Right renal pelvis (tissue), 4 donors: ENCODE results near the gene TBC1D5. TPM values are rescaled to one million over a fixed set of nuclear protein-coding genes. Genes with fewer than 3 reads are reported as not detected.
"Not testable (repeated sequence)": the region's sequence is repeated elsewhere in the genome, so short reads cannot be mapped to it uniquely, and the experiment has no call there.

Source experiments
- DNase-seq, 4 donors: peaks; one replicate each; pipeline ENCODE4 v3.0.0-alpha.2; 2013; ENCODE audit warnings: low read depth in 4 of 4, low spot score in 3 of 4, missing footprints in 1 of 4
- polyA plus RNA-seq, 4 donors: library from polyadenylated mRNA; unstranded; fragments of 120-200 nt; gene quantifications; one replicate each; pipeline ENCODE4 v1.2.1, GENCODE V29; 2013; ENCODE audit not compliant: insufficient read length in 4 of 4

Gene TBC1D5
- polyA plus RNA-seq, 4 donors: 48.3 to 58.3 (median 55.9) TPM

- no peak for DNase-seq
These were observed 17.5 kb downstream of the TBC1D5 start for GRCh38 chr3:17724948-17725347.

GRCh38 chr3:17724122-17724521, 18.3 kb downstream of the TBC1D5 start:
- no peak for DNase-seq

- no peak for DNase-seq
These were observed 25.0 kb downstream of the TBC1D5 start for GRCh38 chr3:17717411-17717810.

GRCh38 chr3:17714473-17714872, 28.0 kb downstream of the TBC1D5 start:
- DNase-seq: no peak

- no peak for DNase-seq
These were observed 33.1 kb downstream of the TBC1D5 start for GRCh38 chr3:17709236-17709810.

- DNase-seq: no peak
These were observed 34.5 kb downstream of the TBC1D5 start for GRCh38 chr3:17707813-17708543.

GRCh38 chr3:17705991-17706390, 36.4 kb downstream of the TBC1D5 start:
- not testable (repeated sequence) for DNase-seq

GRCh38 chr3:17699815-17700214, 42.6 kb downstream of the TBC1D5 start:
- DNase-seq: not testable (repeated sequence)

GRCh38 chr3:17695665-17696064, 46.8 kb downstream of the TBC1D5 start:
- DNase-seq: not testable (repeated sequence)

- DNase-seq: not testable (repeated sequence)
These were observed 48.8 kb downstream of the TBC1D5 start for GRCh38 chr3:17693670-17693999.

- not testable (repeated sequence) for DNase-seq
These were observed 49.4 kb downstream of the TBC1D5 start for GRCh38 chr3:17692846-17693669.

GRCh38 chr3:17687566-17687965, 54.9 kb downstream of the TBC1D5 start:
- DNase-seq: no peak

- DNase-seq: no peak
These were observed 55.8 kb downstream of the TBC1D5 start for GRCh38 chr3:17686613-17687012.

GRCh38 chr3:17683542-17684207, 58.8 kb downstream of the TBC1D5 start:
- no peak for DNase-seq

- DNase-seq: no peak
These were observed 61.9 kb downstream of the TBC1D5 start for GRCh38 chr3:17680530-17680929.

GRCh38 chr3:17678116-17678741, 64.2 kb downstream of the TBC1D5 start:
- no peak for DNase-seq

GRCh38 chr3:17674082-17674686, 68.2 kb downstream of the TBC1D5 start:
- no peak for DNase-seq

- DNase-seq: no peak
These were observed 69.9 kb downstream of the TBC1D5 start for GRCh38 chr3:17672506-17672905.

GRCh38 chr3:17670749-17671148, 71.7 kb downstream of the TBC1D5 start:
- DNase-seq: no peak

GRCh38 chr3:17664923-17665322, 77.5 kb downstream of the TBC1D5 start:
- DNase-seq: no peak
